ENCODE measurements around the gene DIO3.
"Not testable (repeated sequence)": the region's sequence is repeated elsewhere in the genome, so short reads cannot be mapped to it uniquely, and the experiment has no call there.

The DIO3 gene

GRCh38 chr14:101559624-101560533 lies 1.4 kb upstream of the DIO3 start:
- DNase-seq, result no peak

- no peak for DNase-seq
Measured at GRCh38 chr14:101560534-101561113, 671 bp upstream of the DIO3 start.

- no peak for DNase-seq
Measured at GRCh38 chr14:101561897-101562490, 699 bp downstream of the DIO3 start.

- no peak for DNase-seq
Measured at GRCh38 chr14:101562659-101563351, 1.5 kb downstream of the DIO3 start.

- no peak for DNase-seq
Measured at GRCh38 chr14:101563352-101563653, 2.0 kb downstream of the DIO3 start.

- no peak for DNase-seq
Measured at GRCh38 chr14:101563654-101564443, 2.6 kb downstream of the DIO3 start.

- no peak for DNase-seq
Measured at GRCh38 chr14:101564444-101564776, 3.1 kb downstream of the DIO3 start.

GRCh38 chr14:101564819-101565698 lies 3.8 kb downstream of the DIO3 start:
- no peak for DNase-seq

- no peak for DNase-seq
Measured at GRCh38 chr14:101567252-101567651, 6.0 kb downstream of the DIO3 start.

GRCh38 chr14:101571004-101571403 lies 9.7 kb downstream of the DIO3 start:
- no peak for DNase-seq

GRCh38 chr14:101572526-101572925 lies 11.2 kb downstream of the DIO3 start:
- not testable (repeated sequence) for DNase-seq

GRCh38 chr14:101573289-101573688 lies 12.0 kb downstream of the DIO3 start:
- no peak for DNase-seq

GRCh38 chr14:101575581-101575980 lies 14.3 kb downstream of the DIO3 start:
- DNase-seq, result no peak

- DNase-seq, result no peak
Measured at GRCh38 chr14:101577221-101577909, 16.1 kb downstream of the DIO3 start.

GRCh38 chr14:101578489-101578888 lies 17.2 kb downstream of the DIO3 start:
- DNase-seq, result no peak

- DNase-seq, result no peak
Measured at GRCh38 chr14:101579372-101580080, 18.2 kb downstream of the DIO3 start.

GRCh38 chr14:101581806-101582205 lies 20.5 kb downstream of the DIO3 start:
- no peak for DNase-seq

- DNase-seq, result no peak
Measured at GRCh38 chr14:101582294-101582693, 21.0 kb downstream of the DIO3 start.

- no peak for DNase-seq
Measured at GRCh38 chr14:101583006-101583714, 21.9 kb downstream of the DIO3 start.

- DNase-seq, result no peak
Measured at GRCh38 chr14:101583715-101584054, 22.4 kb downstream of the DIO3 start.
